ENCODE measurements around the gene MRPS11. TPM values are rescaled to one million over a fixed set of nuclear protein-coding genes. Genes with fewer than 3 reads are reported as not detected.

Gene MRPS11
- total and polyA plus RNA-seq, 8 donors, result 14.3 to 85.5 (median 42.3) TPM

DNA sequence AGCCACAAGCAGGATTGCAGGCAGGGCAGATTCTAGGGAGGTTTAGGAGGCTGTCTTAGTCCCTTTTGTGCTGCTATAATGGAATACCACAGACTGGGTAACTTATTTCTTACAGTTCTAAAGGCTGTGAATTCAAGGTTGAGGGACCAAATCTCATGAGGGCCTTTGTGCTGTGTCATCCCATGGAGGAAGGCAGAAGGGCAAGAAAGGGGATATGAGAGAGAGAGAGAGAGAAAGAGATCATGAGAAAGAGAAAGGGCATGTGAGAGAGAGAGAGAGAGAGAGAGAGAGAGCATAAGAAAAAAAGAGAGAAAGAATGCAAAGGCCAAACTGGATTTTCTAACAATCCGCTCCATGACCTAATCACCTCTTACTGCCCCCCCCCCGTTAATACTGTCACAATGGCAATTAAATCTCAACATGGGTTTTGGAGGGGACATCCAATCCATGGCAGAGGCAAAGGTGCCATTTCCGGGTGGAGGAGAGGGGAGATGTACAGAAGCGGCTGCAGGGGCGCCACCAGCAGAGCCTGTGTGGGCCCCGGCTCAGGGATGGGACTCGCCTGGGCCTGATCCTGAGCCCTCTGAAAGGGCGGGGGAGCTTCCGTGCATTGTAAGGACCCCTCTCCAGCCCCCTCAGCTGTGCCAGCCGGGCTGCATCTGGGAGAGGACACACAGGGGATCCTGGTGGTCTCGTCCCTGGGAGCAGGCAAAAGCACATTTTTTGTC is 20.5 kb downstream of the MRPS11 start:
- WGBS, 5 donors, result 50 to 68% (median 57%) methylated on average over 10 to 11 of the region's 11 CpGs
- H3K27ac ChIP-seq, result no peak overlapping the region
- H3K36me3 ChIP-seq, result no peaks in the 10 kb centered on the region
- no peaks in the 10 kb centered on the region for H3K9me3 ChIP-seq
- H3K4me3 ChIP-seq, result no peak overlapping the region
- H3K4me1 ChIP-seq, result no peaks in the 10 kb centered on the region
- no peaks in the 10 kb centered on the region for H3K27me3 ChIP-seq
- intact Hi-C loops (cut with DNase I; ENCODE audit: low total_unique reads), result no loop called here
- no peak for TF ChIP-seq EP300 (IDR thresholded peaks at IDR 0.05)
- TF ChIP-seq, protein P1, sequence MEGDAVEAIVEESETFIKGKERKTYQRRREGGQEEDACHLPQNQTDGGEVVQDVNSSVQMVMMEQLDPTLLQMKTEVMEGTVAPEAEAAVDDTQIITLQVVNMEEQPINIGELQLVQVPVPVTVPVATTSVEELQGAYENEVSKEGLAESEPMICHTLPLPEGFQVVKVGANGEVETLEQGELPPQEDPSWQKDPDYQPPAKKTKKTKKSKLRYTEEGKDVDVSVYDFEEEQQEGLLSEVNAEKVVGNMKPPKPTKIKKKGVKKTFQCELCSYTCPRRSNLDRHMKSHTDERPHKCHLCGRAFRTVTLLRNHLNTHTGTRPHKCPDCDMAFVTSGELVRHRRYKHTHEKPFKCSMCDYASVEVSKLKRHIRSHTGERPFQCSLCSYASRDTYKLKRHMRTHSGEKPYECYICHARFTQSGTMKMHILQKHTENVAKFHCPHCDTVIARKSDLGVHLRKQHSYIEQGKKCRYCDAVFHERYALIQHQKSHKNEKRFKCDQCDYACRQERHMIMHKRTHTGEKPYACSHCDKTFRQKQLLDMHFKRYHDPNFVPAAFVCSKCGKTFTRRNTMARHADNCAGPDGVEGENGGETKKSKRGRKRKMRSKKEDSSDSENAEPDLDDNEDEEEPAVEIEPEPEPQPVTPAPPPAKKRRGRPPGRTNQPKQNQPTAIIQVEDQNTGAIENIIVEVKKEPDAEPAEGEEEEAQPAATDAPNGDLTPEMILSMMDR (IDR thresholded peaks at IDR 0.05), result no peak
- TF ChIP-seq POLR2A (IDR thresholded peaks at IDR 0.05), result no peak
- no peak for TF ChIP-seq POLR2AphosphoS5 (IDR thresholded peaks at IDR 0.05)
- no peak for DNase-seq

GRCh38 chr15:88489321-88489720 is 21.8 kb downstream of the MRPS11 start:
- intact Hi-C loops (cut with DNase I; ENCODE audit: low total_unique reads), result no loop called here
- DNase-seq, result no peak
- TF ChIP-seq POLR2A (IDR thresholded peaks at IDR 0.05) (no peak), POLR2AphosphoS5 (IDR thresholded peaks at IDR 0.05) (no peak), EP300 (IDR thresholded peaks at IDR 0.05) (no peak)
- TF ChIP-seq, protein P1 (IDR thresholded peaks at IDR 0.05), result no peak
- H3K27me3 ChIP-seq, result no peaks in the 10 kb centered on the region
- no peak overlapping the region for H3K4me3 ChIP-seq
- H3K27ac ChIP-seq, result no peak overlapping the region
- H3K4me1 ChIP-seq, result no peaks in the 10 kb centered on the region
- 77 to 87% (median 83%) methylated on average over 3 to 4 of the region's 4 CpGs for WGBS, 5 donors
- peaks cover 0 to 7% (median 0%) of the 10 kb centered on the region in 4 donors for H3K36me3 ChIP-seq
- no peaks in the 10 kb centered on the region for H3K9me3 ChIP-seq

GRCh38 chr15:88490036-88490435 is 22.5 kb downstream of the MRPS11 start:
- TF ChIP-seq POLR2AphosphoS5 (IDR thresholded peaks at IDR 0.05) (no peak), POLR2A (IDR thresholded peaks at IDR 0.05) (no peak), EP300 (IDR thresholded peaks at IDR 0.05) (no peak)
- TF ChIP-seq, protein P1 (IDR thresholded peaks at IDR 0.05), result no peak
- Histone ChIP-seq H3K4me3 (no peak overlapping the region), H3K4me1 (no peaks in the 10 kb centered on the region), H3K27ac (no peak overlapping the region), H3K9me3 (no peaks in the 10 kb centered on the region), H3K27me3 (no peaks in the 10 kb centered on the region), H3K36me3 (peaks cover 0 to 13% (median 2%) of the 10 kb centered on the region in 4 donors)
- DNase-seq, result no peak
- intact Hi-C loops (cut with DNase I; ENCODE audit: low total_unique reads), result no loop called here
- WGBS, 5 donors, result 86 to 95% (median 89%) methylated on average over 2 to 3 of the region's 3 CpGs

GRCh38 chr15:88491158-88491557 is 23.6 kb downstream of the MRPS11 start:
- H3K27ac ChIP-seq, result no peak overlapping the region
- peak in 1 of 2 donors; percentile 18 for DNase-seq
- no peak for TF ChIP-seq EP300 (IDR thresholded peaks at IDR 0.05)
- TF ChIP-seq, protein P1 (IDR thresholded peaks at IDR 0.05), result no peak
- no peak for TF ChIP-seq POLR2AphosphoS5 (IDR thresholded peaks at IDR 0.05)
- TF ChIP-seq POLR2A (IDR thresholded peaks at IDR 0.05), result no peak
- H3K4me3 ChIP-seq, result no peak overlapping the region
- intact Hi-C loops (cut with DNase I; ENCODE audit: low total_unique reads), result no loop called here
- peaks cover 0 to 24% (median 3%) of the 10 kb centered on the region in 4 donors for H3K36me3 ChIP-seq
- H3K4me1 ChIP-seq, result no peaks in the 10 kb centered on the region
- 58 to 76% (median 62%) methylated on average over 10 of the region's 10 CpGs for WGBS, 5 donors
- H3K9me3 ChIP-seq, result no peaks in the 10 kb centered on the region
- no peaks in the 10 kb centered on the region for H3K27me3 ChIP-seq

Data from stomach (tissue), 9 donors.